CD4-positive, alpha-beta T cell treated with Interleukin-10 for 1 hour (primary cell): Measurements from ENCODE around the gene CST3.
"Not testable (repeated sequence)": the region's sequence is repeated elsewhere in the genome, so short reads cannot be mapped to it uniquely, and the experiment has no call there.

ENCODE experiments used
- DNase-seq: peaks from one replicate; pipeline ENCODE4 v3.0.0-alpha.2; 2020

Gene CST3

DNA sequence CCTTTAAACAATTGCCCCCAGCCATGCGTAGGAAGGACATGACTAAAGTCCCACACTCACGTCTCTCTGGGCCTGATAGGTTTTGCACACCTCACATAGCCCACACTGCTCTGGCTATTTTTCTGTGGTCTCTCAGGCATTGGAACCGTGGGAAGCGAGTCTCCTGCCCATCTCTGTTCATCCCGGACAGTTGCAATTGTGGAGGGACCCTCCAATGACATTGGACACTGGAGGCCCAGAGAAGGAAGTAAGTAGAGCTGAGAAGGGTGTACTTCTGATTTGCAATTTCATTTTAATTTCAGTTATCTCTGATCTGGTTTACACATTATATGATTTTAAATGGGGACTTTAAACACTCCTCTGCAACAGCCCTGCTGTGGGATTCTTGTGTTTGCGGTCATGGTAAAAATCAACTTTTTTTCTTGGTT is 23.3 kb upstream of the CST3 start:
- DNase-seq, result no peak

DNA sequence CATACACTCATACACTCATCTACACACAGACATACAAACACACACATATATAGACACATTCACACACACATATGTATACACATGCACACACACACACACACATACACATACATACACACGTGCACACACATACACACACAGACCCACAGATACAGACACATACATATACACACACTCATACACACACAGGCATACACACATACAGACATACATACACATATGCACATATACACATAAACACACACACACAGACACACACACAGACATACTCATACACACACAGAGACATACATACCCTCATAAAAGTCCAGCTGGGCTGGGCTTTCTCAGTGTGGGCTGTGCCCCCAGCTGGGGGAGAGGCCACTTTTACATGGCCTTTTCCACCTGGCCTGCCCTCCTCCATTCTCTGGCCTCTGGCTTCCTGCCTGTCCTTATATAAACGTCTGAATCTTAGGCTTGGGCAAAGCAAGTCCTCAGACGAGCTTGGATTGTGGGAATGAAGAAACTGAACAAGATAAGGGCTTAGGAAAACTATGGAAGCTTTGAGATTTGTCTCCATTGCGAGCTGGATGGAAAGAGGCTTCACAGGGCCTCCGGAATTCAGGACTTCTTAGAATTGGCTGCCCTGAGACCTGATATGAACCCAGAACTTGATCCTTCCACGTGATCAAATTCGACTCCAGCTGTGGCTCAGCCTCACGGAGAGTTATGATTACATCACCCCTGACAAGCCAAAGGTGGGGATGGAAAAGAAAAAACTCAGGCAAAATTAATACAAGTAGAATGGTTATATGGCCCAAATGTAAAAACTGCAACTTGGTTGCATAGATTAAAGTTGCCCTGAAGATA is 22.5 kb upstream of the CST3 start:
- DNase-seq, result no peak

GRCh38 chr20:23659610-23659988 is 21.8 kb upstream of the CST3 start:
- DNase-seq, result not testable (repeated sequence)

GRCh38 chr20:23658989-23659609 is 21.3 kb upstream of the CST3 start:
- no peak for DNase-seq

GRCh38 chr20:23658336-23658735 is 20.6 kb upstream of the CST3 start:
- DNase-seq, result no peak

DNA sequence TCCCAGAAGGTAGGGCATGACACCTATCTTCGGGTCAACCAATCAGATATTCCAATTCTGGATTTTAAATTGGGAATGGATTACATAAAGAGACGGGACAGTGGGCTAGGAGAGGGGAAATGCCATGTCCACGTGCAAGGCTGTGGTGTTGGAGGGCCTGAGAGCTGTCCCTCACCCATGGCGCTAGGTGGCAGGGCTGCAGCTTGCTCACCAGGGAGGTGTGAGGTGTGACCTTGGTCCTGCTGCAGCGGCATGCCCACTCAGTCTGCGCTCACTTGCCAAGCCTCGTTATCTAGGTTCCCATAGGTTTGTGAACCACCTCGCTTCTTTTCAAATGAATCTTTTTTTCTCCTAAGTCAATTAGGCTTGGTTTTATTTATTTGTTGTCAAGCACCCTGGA is 19.4 kb upstream of the CST3 start:
- no peak for DNase-seq

DNA sequence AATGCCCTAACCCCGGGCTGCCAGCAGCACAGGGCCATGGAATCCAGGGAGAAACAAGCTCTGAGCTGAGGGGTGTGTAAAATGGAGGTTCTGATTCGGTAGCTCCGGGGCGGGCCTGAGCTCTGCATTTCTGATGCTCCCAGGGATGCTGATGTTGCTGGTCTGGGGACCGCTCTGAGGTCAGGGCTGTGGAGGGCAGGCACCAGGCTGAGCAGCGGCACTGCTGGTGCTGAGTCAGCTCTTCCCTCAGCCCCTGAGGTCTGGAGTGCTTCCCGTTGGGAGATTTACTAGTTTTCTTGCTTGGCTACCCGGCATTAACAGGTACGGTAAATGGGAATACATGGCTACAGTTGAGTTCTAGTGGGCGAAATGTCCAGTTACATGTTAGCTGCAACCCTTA is 18.6 kb upstream of the CST3 start:
- no peak for DNase-seq

- DNase-seq, result peak; percentile 5
These were observed 17.9 kb upstream of the CST3 start for GRCh38 chr20:23655491-23656211.

DNA sequence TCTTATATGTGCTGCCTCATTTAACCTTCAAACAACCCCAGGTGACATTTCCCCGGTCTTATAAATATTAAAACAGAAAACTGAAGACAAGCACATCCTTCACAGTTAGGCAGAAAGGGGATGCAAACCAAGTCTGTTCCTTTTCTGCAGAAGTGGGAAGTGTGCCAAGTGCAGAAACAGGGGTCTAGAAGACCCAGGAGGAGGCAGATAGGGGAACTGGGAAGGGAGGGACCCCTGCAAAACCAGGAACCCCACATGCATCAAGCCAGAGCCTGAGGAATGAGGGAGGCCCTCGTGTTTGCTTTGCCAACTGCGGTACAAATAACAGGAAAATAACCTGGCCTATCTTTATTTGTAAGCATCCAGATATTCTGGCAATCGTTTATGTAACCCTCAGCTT is 17.0 kb upstream of the CST3 start:
- no peak for DNase-seq

GRCh38 chr20:23654000-23654399 is 16.2 kb upstream of the CST3 start:
- no peak for DNase-seq

DNA sequence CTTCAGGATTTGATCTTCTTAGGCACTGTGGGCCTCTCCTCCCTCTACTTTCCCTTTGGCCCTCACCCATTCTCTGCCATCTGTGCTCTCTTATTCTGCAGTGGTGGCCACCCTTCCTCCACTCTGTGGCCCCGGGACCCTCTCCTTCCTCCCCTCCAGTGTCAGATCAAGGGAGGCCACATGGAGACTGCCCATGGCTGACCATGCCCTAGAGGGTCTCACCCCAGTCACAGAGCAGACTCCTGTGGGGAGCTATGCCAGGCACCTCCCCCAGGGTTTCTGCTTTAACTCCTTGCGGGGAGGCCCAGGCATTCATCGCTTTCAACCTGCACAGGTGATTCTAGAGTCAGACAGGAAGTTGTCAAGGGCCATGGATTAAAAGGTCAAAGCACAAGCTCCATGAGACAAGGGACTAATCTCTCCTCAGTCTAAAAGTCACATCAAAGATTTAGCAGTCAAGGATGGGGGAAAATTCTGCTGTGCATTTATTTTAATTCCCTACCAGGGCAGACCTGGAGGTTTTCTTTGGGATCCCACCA is 15.7 kb upstream of the CST3 start:
- DNase-seq, result no peak

- DNase-seq, result no peak
These were observed 15.2 kb upstream of the CST3 start for GRCh38 chr20:23652926-23653325.

DNA sequence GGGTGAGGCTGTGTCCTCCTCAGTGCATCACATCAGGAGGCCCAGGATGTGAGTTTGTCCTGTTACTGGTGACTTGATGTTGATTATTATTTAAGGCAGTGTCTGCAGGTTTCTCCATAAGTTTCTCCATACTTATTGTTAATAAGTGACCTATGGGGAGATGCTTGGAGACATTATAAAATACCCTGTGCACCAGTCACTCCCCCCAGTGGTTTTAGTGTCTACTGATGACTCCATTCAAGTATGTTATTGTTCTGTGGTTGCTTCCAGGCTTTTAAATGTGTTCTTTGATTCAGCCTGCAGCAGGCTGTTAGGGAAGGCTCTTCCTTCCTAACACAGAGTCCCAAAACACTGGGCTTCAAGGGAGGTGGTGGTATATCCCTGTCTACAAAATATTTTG is 14.6 kb upstream of the CST3 start:
- no peak for DNase-seq

DNA sequence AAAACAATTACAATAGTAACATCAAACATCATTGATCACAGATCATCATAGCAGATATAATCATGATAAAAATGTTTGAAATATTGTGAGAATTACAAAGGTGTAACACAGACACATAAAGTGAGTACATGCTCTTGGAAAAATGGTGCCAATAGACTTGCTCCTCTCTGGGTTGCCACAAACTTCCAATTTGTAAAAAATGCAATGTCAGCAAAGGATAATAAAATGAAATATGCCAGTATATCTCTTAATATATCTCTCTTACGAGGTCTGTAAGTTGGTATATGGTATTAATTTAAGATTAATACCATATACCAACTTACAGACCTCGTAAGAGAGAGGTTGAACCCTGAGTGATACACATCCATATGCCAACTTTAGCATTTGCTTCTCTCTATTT is 13.4 kb upstream of the CST3 start:
- DNase-seq, result no peak

DNA sequence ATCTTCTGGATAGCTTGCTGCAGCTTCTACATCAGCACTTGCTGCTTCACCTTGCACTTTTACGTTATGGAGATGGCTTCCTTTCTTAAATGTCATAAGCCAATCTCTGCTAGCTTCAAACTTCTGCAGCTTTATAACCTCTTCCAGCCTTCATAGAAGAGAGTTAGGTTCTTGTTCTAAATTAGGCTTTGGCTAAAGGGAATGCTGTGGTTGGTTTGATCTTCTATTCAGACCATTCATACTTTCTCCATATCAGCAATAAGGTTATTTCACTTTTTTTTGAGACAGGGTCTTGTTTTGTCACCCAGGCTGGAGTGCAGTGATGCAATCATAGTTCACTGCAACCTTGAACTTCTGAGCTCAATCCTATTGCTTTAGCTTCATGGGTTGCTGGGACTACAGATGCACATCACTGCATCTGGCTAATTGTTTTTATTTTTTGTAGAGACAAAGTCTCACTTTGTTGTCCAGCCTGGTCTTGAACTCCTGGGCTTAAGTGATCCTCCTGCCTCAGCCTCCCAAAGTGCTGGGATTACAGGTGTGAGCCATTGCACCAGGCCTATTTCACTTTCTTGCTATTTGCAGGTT is 12.2 kb upstream of the CST3 start:
- no peak for DNase-seq

- DNase-seq, result no peak
These were observed 11.5 kb upstream of the CST3 start for GRCh38 chr20:23649242-23649641.

GRCh38 chr20:23647346-23647745 is 9.6 kb upstream of the CST3 start:
- DNase-seq, result no peak

- DNase-seq, result no peak
These were observed 8.5 kb upstream of the CST3 start for GRCh38 chr20:23646106-23646873.

DNA sequence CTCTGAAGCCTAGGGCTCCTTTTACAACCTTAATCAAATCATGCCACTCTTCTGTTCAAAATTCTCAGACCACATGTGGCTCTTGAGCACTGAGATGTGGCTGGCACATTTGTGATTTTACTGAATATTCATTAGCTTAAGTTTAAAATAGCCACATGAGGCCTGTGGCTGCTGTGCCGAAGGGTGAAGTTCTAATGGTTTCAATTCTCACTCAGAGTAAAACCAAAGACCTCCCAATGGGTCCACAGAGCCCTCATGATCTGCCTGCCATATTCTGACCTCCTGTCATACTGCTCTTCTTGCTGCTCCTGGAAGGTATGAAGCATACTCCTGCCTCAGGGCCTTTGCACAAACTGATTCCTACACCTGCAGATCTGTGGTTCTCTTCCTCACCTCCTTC is 7.8 kb upstream of the CST3 start:
- no peak for DNase-seq

- DNase-seq, result no peak
These were observed 6.4 kb upstream of the CST3 start for GRCh38 chr20:23644164-23644563.

GRCh38 chr20:23643659-23644058 is 5.9 kb upstream of the CST3 start:
- no peak for DNase-seq

GRCh38 chr20:23641936-23642751 is 4.4 kb upstream of the CST3 start:
- DNase-seq, result no peak
